ENCODE results near the gene LOC101059915.
"Not testable (repeated sequence)": the region's sequence is repeated elsewhere in the genome, so short reads cannot be mapped to it uniquely, and the experiment has no call there.

LOC101059915 gene

DNA sequence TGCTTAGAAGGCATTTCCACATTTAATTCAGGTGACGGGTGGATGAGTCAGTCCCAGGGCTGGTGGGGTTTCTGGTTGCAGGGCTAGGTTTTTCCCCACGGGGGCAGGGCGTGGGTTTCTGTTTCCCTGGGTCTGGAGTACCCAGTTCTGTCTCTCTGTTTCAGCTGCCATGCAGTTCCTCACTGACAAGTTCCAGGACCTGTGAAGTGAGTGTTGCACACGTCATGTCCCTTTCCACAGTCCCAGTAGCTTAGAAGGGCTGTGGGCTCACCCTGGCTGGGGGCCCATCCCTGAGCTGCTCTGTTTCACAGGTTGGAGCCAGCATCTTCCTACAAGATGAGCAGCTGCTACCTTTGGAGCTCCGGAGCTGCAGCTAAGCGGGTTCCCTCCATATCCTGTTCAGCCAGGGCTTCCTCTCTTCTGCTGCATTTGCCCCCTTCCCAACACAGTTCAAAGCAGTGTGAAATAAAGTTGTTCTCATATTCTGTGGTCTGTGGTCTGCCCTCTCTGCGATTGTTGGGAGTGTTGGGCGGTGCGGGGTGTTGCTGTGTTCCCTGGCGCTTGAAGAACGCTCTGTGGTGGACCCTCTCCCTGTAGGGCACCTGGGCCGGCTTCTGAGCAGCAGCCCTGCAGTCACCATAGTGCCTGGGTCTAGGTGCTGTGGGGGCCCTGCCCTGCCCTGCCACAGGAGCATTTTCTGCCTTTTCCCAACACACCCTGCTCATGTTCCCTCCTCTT lies 3.9 kb downstream of the LOC101059915 start:
- no peak for DNase-seq (ENCODE audit: low read depth, low spot score)

DNA sequence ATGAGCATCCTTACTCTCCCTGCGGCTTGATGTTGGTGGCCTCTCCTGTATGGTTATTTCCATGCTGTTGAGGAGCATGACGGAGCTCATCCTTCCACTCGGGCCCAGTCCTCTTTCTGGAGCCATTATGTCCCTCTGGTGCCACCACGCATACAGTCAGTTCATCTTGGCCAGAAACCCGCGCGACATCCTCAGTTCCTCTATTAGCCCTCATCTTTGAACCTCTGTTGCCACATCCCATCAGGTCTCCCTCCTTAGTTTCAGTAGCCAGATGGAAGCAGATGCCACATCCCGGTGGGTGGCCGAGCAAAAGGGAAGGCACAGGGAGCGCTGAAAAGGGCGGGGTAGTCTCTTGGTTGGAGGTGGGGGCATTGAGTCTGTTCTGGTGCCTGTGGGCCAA lies 4.6 kb downstream of the LOC101059915 start:
- DNase-seq (ENCODE audit: low read depth, low spot score), result no peak

DNA sequence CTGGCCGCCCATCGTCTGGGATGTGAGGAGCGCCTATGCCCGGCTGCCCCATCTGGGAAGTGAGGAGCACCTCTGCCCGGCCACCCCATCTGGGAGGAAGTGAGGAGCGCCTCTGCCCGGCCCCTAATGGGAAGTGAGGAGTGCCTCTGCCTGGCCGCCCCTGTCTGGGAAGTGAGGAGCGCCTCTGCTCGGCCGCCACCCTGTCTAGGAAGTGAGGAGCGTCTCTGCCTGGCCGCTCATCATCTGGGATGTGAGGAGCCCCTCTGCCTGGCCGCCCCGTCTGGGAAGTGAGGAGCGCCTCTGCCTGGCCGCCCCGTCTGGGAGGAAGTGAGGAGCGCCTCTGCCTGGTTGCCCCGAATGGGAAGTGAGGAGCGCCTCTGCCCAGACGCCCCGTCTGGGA lies 8.3 kb downstream of the LOC101059915 start:
- not testable (repeated sequence) for DNase-seq (ENCODE audit: low read depth, low spot score)

DNA sequence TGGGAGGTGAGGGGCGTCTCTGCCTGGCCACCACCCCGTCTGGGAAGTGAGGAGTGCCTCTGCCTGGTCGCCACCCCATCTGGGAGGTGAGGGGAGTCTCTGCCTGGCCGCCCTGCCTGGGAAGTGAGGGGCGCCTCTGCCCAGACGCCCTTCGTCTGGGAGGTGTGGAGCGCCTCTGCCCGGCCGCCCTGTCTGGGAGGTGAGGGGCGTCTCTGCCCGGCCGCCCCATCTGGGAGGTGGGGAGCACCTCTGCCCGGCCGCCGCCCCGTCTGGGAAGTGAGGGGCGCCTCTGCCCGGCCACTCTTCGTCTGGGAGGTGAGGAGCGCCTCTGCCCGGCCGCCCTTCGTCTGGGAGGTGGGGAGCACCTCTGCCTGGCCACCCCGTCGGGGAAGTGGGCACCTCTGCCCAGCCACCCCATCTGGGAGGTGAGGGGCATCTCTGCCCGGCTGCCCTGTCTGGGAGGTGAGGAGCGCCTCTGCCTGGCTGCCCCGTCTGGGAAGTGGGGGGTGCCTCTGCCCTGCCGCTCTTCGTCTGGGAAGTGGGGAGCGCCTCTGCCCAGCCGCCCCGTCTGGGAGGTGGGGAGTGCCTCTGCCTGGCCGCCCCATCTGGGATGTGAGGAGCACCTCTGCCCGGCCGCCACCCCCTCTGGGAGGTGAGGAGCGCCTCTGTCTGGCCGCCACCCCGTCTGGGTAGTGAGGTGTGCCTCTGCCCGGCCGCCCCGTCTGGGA lies 8.9 kb downstream of the LOC101059915 start:
- not testable (repeated sequence) for DNase-seq (ENCODE audit: low read depth, low spot score)

DNA sequence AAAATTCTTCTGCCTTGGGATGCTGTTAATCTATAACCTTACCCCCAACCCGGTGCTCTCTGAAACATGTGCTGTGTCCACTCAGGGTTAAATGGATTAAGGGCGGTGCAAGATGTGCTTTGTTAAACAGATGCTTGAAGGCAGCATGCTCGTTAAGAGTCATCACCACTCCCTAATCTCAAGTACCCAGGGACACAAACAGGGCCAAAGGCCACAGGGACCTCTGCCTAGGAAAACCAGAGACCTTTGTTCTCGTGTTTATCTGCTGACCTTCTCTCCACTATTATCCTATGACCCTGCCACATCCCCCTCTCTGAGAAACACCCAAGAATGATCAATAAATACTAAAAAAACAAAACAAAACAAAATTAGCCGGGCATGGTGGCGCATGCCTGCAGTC lies 9.8 kb downstream of the LOC101059915 start:
- not testable (repeated sequence) for DNase-seq (ENCODE audit: low read depth, low spot score)

DNA sequence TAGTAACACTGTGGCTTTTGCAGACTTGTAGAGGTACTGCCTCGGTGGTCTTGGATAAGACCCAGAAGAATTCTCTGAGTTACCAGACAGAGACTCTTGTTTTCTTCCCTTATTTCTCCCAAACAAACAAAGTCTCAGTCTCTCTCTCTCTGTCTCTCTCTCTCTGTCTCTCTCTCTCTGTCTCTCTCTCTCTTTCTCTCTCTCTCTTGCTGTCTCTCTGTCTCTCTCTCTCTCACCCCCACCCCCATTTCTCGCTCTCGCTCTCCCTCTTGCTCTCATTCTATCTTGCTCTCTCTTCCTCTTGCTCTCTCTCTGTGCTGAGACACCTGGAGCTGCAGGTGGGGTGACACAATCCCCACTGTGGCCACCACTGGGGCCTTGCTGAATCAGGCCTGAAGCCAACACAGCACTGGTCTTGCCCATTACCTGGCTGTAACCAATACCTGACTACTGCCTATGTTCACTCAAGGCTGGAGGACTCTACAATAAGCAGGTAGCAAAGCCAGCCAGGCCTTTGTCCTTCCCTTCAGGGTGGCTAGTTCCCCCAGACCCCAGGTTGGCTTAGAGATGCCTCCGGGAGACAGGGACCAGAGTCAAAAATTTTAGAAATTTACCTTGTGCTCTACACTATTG lies 12.3 kb downstream of the LOC101059915 start:
- no peak for DNase-seq (ENCODE audit: low read depth, low spot score)

DNA sequence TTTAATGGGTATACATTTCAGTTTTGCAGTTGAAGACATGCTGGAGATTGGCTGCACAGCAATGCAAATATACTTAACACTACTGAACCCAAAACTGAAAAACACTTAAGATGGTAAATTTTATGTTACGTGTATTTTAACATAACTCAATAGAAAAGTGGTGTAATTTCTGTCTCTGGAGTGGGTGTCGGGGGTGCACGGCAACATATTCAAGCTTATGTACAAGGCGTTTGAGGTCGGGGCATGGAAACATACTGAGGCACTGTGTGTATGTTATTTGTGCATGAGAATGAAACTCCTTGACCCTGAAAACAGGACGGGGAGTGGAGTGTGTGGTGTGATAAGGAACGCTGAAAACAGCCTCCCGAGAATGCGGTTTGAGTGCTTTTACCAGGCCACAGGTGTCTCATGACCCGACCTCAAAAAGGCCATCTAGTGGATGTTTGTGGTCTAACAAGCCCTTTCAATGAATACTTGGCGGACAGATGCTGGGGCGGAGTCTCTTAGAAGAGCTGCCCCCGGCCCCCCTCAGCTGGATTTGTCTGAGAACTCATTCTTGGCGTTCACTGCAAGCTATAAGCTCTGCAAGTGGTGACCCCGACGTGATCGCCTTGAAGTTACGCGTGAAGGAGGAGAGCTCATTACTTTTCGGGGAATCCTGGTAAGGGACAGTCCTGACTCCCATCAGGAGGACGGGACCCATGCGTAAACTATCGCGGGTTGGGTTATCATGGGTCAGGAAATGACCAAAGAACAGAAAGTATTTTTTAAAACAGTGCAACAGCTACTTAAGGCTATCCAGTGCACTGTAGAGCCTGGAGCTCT lies 29.5 kb downstream of the LOC101059915 start:
- DNase-seq (ENCODE audit: low read depth, low spot score), result not testable (repeated sequence)

- not testable (repeated sequence) for DNase-seq (ENCODE audit: low read depth, low spot score)
These were observed 30.3 kb downstream of the LOC101059915 start for GRCh38 chrX:71697466-71698298.

DNA sequence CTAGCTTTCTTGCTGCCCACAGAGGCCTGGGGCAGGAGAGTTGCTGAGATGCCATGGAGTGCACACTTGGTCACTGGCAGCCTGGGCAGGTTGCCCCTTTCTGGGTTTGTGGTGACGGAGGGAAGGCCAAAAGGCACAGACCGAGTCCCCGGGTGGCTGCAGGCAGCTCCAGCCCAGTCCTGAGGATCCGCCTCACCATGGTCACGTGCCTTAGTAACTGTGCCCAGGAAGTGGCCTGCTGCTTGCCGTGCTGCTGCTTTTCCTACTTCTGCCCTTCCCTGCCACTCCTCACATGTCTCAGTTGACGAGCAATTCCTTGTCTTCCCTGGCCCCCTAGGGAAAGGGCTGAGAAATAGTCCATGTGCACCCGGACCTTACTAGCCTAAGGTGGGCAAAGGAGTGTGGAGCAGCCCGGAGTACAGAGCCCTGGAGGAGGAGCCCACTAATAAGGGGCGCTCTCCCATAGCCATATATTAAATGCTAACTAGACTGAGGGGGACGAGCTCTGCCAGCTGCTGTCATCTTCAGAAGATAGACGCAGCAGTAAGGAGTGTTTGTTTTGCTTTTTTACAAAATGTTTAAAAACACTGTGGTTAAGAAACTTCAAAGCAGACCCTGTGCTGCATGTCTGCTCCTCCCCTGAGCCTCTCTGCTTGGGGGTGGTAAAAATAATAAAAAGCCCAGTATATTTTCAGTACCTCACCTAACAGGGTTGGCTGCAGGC lies 31.1 kb downstream of the LOC101059915 start:
- DNase-seq (ENCODE audit: low read depth, low spot score), result not testable (repeated sequence)

DNA sequence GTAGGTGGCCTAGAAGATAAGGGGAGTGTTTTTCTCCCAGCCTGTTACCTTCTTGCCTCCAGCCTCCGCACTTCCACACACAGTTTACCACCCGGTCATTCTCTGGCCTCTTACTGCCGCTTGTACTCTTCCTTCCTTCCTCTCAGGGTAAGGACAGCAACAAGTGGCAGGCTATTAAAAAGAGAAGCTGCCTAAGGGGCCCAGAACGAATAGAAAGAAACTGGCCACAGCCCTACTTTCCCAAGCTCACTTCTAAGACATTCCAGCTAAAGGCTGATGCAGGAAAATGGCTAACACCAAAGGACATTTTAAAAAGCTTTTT lies 31.6 kb downstream of the LOC101059915 start:
- not testable (repeated sequence) for DNase-seq (ENCODE audit: low read depth, low spot score)

GRCh38 chrX:71702853-71703252 lies 35.5 kb downstream of the LOC101059915 start:
- not testable (repeated sequence) for DNase-seq (ENCODE audit: low read depth, low spot score)

GRCh38 chrX:71714064-71714463 lies 46.7 kb downstream of the LOC101059915 start:
- not testable (repeated sequence) for DNase-seq (ENCODE audit: low read depth, low spot score)

GRCh38 chrX:71715551-71715950 lies 48.2 kb downstream of the LOC101059915 start:
- not testable (repeated sequence) for DNase-seq (ENCODE audit: low read depth, low spot score)

DNA sequence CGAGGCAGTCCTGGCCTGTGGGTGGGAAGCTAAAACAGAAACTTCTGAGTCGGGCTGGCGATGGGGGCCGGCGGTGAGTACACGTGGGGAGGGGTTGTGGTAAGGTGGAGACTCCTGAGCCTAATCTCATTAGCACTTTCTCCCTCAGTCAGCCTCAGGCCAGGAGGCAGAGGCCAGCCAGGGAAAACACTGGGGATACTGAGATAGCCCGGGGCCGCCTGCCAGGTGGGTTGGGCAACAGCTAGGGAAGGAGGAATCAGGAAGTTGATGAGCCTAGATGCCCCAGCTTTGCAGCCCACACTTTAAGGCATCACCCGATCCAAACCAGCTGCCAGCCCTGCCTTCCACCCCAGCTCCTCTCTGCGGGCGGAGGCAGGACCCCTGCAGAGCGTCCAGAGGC lies 49.0 kb downstream of the LOC101059915 start:
- not testable (repeated sequence) for DNase-seq (ENCODE audit: low read depth, low spot score)

GRCh38 chrX:71718185-71718584 lies 50.8 kb downstream of the LOC101059915 start, which contains the start of gene CXorf49:
CXorf49 (minus strand) TSS chrX:71718285; CDS start chrX:71718151, 134 bp downstream.
- not testable (repeated sequence) for DNase-seq (ENCODE audit: low read depth, low spot score)

DNA sequence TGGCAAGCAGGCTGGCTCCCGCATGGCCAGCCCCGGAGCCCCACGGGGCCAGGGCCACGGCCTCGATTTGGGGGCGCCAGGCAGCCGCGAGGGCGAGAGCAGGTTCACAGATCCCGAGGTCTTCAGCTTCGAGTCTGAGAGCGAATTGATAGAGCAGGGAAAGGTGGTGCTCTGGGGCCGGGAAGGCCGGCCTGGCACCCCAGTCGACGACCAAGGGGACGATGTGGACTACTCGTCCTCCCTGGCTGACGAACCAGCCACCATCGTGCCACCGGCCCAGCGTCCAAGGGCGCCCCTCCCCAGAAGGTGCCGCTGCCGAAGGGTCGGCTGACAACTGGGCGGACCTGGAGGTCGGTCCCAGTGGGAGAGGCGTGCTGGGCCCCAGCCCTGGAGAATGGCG lies 51.8 kb downstream of the LOC101059915 start:
- DNase-seq (ENCODE audit: low read depth, low spot score), result not testable (repeated sequence)

GRCh38 chrX:71720289-71720886 lies 53.0 kb downstream of the LOC101059915 start:
- DNase-seq (ENCODE audit: low read depth, low spot score), result not testable (repeated sequence)
